Cerebellar nuclear complex (tissue), 1 donor: Measurements from ENCODE around the gene B4GALT1.
"Not testable (repeated sequence)": the region's sequence is repeated elsewhere in the genome, so short reads cannot be mapped to it uniquely, and the experiment has no call there.

ENCODE experiments used
- DNase-seq, 2 experiments: peaks; one replicate each; lab custom pipeline; 2025; lab: John Stamatoyannopoulos, UW

B4GALT1 gene

DNA sequence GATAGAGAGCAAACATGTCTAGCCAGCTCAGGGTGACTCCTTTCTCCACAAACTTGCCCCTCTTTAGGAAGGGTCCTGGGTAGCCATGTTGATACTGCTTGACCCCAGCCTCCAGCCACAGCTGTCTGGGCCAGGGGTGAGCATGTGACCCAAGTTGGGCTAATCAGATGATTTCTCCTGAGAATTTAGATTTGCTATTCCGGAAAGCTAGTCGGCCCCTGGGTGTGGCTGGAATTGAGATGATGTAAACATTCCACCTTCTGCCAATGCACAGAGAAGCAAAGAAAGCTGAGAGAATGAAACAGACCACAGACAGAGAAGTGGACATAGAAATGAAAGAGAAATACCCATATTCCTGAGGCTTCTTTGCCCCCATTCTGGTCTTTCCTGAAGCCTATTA lies 17.8 kb upstream of the B4GALT1 start:
- DNase-seq = no peak

- no peak for DNase-seq
Observed at GRCh38 chr9:33182519-33182918, 15.4 kb upstream of the B4GALT1 start.

GRCh38 chr9:33180526-33181184 lies 13.5 kb upstream of the B4GALT1 start:
- no peak for DNase-seq

DNA sequence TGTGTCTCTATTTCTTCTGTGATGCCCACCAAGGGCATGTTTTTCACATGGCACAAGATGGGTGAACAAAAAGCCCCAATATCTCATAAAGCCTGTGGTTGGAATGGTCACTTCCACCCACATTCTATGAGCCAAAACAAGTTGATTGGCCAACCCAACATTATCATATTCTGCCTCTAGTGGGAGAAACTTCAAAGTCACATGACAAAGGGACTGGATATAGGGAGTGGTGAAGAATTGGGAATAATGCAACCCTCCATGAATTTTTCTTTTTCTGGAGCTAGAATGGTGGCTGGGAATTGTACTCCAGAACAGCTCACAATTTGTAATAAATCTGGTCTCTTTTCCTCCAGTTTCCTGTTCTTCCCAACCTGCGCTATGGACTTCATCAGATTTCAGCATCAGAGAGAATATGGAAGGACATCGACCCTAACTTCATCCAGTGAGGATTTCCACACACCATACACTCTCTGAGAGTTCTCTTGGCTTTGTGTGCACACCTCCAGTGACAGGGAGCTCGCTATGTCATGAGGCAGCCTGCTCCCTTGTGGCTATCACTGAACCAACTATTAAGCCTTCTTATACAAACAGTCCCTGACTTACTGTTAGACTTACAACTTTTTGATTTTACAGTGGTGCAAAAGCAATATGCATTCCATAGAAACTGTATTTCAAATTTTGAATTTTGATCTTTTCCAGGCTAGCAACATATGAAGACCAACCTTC lies 12.0 kb upstream of the B4GALT1 start:
- DNase-seq = no peak

DNA sequence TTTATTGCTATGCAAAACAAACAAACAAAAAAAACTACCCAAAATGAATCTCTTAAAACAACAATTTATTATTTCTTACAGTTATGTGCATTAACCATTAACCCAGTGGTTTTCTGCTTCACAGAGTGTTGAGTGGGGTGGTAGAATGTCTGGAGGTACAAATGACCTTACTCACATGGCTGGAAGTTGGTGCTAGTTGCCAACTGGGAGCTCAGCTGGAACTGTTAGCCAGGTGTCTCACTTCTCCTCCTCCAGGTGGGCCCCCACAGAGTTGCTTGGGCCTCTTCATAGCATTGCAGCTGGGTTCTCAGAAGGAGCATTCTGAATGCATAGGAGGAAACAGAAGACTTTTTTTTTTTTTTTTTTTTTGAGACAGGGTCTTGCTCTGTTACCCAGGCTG lies 10.5 kb upstream of the B4GALT1 start:
- DNase-seq = no peak

- DNase-seq = no peak
Observed at GRCh38 chr9:33177086-33177485, 9.9 kb upstream of the B4GALT1 start.

DNA sequence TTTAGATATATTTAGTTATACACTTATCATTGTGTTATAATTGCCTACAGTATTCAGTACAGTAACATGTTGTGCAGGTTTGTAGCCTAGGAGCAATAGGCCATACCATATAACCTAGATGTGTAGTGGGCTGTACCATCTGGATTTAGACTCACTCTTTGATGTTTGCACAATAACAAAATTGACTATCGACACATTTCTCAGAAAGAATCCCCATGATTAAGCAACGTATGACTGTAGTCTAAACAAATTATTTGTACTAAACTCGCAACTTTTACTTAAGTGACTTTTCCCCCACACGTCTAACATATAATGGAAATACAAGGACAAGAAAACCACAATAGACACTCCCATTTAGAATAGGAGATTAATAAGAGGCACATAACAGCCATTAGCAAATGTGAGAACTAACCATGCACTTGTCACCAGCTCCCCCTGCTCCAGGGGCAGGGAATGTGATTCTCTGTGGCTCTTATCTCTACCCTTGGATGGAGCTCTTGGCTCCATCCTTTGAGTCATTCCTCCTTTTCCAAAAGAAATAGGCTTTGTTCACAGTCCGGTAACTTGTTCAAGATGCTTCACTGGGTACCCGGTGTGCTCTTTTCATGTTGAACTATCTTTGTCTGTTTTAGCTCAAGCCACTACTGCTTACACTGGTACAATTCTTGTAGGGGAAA lies 8.7 kb upstream of the B4GALT1 start:
- DNase-seq = no peak

GRCh38 chr9:33172256-33173238 lies 5.4 kb upstream of the B4GALT1 start:
- no peak for DNase-seq

GRCh38 chr9:33170464-33171415 lies 3.6 kb upstream of the B4GALT1 start:
- DNase-seq = no peak

GRCh38 chr9:33168941-33169544 lies 1.9 kb upstream of the B4GALT1 start:
- DNase-seq = no peak

DNA sequence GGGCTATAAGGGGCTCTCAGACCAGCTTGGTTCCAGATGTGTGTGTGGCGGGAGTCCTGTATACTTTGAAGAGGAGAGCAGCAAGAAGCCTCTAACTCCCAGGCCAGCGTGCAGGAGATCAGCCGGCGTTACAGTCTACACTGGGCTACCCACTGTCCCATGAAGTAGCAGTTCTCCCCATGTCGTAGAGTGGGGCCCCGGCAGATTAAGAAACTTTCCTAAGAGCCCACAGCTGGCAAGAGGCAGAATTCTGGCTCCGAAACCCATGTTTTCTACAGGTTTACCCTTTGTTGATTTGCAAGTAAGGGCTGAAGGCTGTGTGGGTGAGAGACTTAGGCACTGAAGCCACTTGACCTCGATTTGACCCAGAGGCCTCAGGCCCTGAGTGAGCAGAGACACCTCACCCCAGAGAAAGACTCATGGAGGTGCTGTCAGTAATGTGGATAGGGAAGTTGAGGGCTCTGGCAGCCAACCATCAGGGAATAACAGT lies 881 bp upstream of the B4GALT1 start:
- DNase-seq = no peak

DNA sequence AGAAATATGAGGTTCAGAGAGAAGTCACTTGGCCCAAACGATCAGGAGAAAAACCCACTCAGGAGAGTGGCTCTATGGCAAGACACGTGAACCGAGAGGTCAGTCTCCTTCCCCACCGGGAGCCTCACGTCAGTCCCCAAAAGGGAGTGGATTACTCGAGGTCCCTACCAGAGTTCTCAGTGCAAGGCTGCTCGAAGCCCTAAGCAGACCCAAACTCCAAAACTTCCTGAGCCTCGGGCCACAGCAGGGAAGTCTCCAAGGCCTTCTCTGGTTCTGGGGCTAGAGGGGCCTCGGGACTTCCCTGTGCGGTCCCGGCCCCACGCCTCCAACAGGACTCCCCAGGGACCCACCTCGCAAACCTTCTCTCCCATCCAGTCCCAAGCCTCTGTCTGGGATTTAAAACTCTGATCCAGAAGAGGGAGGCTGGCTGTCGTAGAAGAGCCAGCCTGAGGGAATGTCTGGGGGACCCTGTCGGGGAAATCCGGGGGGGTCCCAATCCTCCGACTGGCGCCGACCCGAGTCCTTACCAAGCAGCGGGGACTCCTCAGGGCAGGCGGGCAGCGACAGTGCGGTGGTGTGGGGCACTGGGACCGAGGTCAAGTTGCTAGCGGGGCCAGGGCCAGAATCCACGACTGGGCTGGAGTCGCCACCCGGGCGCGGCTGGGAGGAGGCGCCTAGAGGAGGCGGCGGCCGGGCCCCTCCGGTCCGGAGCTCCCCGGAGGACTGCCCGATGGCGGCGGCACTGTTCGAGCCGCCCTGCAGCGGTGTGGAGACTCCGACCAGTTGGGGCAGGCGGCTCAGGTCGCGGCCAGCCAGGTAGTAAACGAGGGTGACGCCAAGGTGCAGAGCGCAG lies 679 bp downstream of the B4GALT1 start:
- no peak for DNase-seq

DNA sequence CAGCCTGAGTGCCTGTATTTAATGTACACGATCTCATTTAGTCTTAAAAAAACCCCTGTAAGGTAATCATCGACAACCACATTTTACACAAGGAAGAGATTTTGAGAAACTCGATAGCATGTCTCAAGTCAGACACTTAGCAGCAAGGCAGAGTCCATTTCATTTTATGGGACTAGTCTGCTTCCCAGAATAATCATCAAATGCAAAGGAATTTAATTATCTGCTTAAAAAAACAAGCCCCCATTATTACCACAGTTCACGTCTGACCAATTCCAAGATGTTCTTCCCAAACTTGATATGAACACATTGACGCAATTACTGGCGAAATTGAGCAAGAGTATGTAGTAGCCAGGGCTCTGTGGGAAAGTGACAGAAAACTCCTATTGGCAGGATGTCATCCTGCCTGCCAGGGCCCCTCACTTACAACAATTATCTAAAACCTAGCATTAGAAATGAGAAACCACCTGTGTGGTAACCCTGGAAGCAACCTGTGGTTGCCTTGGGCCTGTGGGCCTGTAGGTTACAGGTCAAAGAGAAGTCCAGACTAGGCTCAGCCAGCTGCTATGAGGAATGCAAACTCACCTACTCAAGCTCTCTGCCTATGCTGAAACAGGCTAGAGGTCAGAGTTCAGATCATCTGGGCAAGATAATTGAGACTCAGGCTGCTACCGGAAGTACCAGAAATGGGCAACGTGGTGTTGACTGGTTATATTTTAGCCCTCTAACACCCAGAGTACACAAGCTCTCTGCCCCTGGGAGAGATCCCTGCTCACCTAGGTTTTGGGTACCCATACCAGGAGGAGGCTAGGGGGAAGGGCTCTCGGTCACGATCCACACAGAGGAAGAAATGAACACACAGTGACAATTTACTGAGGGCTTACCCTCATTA lies 1.6 kb downstream of the B4GALT1 start:
- no peak for DNase-seq

- not testable (repeated sequence) for DNase-seq
Observed at GRCh38 chr9:33164921-33165262, 2.2 kb downstream of the B4GALT1 start.

- no peak for DNase-seq
Observed at GRCh38 chr9:33164138-33164809, 2.9 kb downstream of the B4GALT1 start.

DNA sequence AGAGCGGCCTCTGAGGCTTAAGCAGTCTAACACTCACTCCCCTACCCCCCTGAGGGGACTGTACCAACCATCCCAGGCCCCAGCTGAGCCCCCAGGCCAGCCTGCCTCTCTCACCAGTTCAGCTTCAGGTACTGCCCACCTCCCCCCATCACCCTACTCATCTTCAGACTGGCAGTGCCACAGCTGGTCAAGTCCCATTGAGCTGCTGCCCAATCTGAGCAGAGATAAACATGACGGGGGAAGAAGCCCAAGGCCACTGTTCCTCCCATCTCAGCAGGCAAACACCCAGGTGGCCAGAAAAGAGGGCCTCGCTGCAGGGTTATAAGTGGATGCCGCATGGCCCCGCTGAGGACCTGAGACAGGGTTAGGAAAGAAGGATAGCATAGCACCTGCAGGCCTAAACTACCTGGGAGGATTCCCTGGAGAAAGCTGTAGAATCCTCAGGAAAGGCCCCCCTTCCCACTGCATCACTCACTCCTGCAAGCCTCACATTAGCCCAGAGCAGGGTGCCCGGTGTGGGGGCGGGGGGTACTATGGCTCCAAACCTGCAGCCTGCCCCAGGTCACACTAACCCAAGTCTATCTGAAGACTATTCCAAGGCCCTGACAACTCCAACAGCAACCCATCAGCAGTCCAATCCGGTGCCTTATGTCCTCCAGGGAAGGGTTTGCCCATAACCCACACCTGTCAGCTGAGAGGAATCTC lies 3.6 kb downstream of the B4GALT1 start:
- no peak for DNase-seq

DNA sequence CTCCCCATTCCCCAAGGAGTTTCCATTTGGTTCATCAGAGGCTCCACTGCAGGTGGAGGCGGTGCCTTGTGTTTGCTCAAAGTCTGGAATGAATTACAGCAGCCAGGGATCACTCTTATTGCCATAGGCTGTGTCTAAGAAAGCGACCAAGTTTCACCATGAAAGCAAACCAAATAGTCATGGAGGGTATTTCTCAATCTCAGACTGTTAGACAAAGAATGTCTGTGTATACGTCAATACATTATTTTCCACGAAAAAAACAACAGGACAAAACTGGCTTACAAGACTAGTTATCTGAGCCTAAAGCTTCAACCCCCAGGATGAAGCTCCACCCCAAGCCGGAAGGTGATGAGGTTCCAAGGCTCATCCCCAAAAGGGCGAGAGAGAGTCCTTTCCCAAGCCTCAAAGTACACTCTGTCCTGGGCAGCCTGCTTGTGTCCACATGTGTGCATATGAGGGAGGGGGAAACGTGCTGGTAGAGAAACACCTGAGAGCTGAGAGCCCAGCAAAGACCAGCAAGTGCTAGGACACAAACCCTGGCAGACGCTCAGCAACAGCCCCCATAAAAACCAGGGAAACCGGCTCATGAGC lies 4.3 kb downstream of the B4GALT1 start:
- no peak for DNase-seq
